ENCODE results near the gene ARHGAP11B. TPM values are rescaled to one million over a fixed set of nuclear protein-coding genes. Genes with fewer than 3 reads are reported as not detected.
"Not testable (repeated sequence)": the region's sequence is repeated elsewhere in the genome, so short reads cannot be mapped to it uniquely, and the experiment has no call there.

The ARHGAP11B gene

GRCh38 chr15:30675126-30675525, 49.2 kb downstream of the ARHGAP11B start:
- H3K9me3 ChIP-seq, result no peaks in the 10 kb centered on the region
- no peak for DNase-seq
- H3K36me3 ChIP-seq, result no peaks in the 10 kb centered on the region
- no peak overlapping the region for H3K4me3 ChIP-seq
- TF ChIP-seq POLR2A (IDR thresholded peaks at IDR 0.05), result no peak
- no peak for TF ChIP-seq EP300 (IDR thresholded peaks at IDR 0.05)
- TF ChIP-seq CTCF (IDR thresholded peaks at IDR 0.05), result no peak
- TF ChIP-seq POLR2AphosphoS5 (IDR thresholded peaks at IDR 0.05), result no peak
- no peaks in the 10 kb centered on the region for H3K4me1 ChIP-seq
- H3K27ac ChIP-seq, result no peak overlapping the region
- intact Hi-C loops (cut with DNase I; ENCODE audit: low total_unique reads), result no loop called here
- H3K27me3 ChIP-seq, result no peaks in the 10 kb centered on the region

GRCh38 chr15:30675891-30676290, 50.0 kb downstream of the ARHGAP11B start:
- H3K9me3 ChIP-seq; H3K27me3 ChIP-seq; intact Hi-C loops (cut with DNase I; ENCODE audit: low total_unique reads); H3K4me3 ChIP-seq; H3K36me3 ChIP-seq; DNase-seq; H3K27ac ChIP-seq; H3K4me1 ChIP-seq: not testable (repeated sequence)
- WGBS, 5 donors, result 91 to 97% (median 95%) methylated on average over 4 of the region's 4 CpGs

- H3K36me3 ChIP-seq; H3K4me1 ChIP-seq; H3K4me3 ChIP-seq; DNase-seq; intact Hi-C loops (cut with DNase I; ENCODE audit: low total_unique reads); H3K27ac ChIP-seq; H3K27me3 ChIP-seq; H3K9me3 ChIP-seq: not testable (repeated sequence)
- 93 to 99% (median 95%) methylated on average over 2 to 3 of the region's 3 CpGs for WGBS, 5 donors
These were observed 55.1 kb downstream of the ARHGAP11B start for GRCh38 chr15:30680997-30681396.

- H3K4me1 ChIP-seq; H3K27me3 ChIP-seq; H3K4me3 ChIP-seq; DNase-seq; H3K27ac ChIP-seq; H3K36me3 ChIP-seq; intact Hi-C loops (cut with DNase I; ENCODE audit: low total_unique reads); H3K9me3 ChIP-seq: not testable (repeated sequence)
- 56 to 88% (median 70%) methylated on average over 6 of the region's 6 CpGs for WGBS, 5 donors
These were observed 59.9 kb downstream of the ARHGAP11B start for GRCh38 chr15:30685709-30686285.

GRCh38 chr15:30686651-30687050, 60.7 kb downstream of the ARHGAP11B start:
- H3K27me3 ChIP-seq; H3K4me3 ChIP-seq; DNase-seq; H3K9me3 ChIP-seq; H3K27ac ChIP-seq; intact Hi-C loops (cut with DNase I; ENCODE audit: low total_unique reads); H3K36me3 ChIP-seq; H3K4me1 ChIP-seq: not testable (repeated sequence)
- WGBS, 5 donors, result 24 to 51% (median 47%) methylated on average over 2 of the region's 2 CpGs

Small RNA genes within 50 kb of the gene (small RNA-seq; reads per million reads assigned to genes)
- gene RF00019 (0 reads per million in 4 donors), gene RF00096 (0 reads per million in 4 donors), gene RN7SL628P (0 reads per million in 4 donors)

Other genes starting within 250 kb of the ARHGAP11B start
- gene CHRFAM7A, start 232.6 kb upstream of the ARHGAP11B start, total RNA-seq, result 1 to 10 TPM in 4 of 5 donors, not detected in 1; 2.2 to 6.8 (median 3.1) TPM
- gene CHRFAM7A, start 232.6 kb upstream of the ARHGAP11B start, polyA plus RNA-seq, result under 1 TPM; 0.15 to 0.55 (median 0.25) TPM
- 1 to 10 TPM in 2 of 5 donors, under 1 TPM in 2, not detected in 1; 0.72 to 7.9 (median 1.9) TPM for gene GOLGA8R, start 211.9 kb upstream of the ARHGAP11B start, total RNA-seq
- gene GOLGA8R, start 211.9 kb upstream of the ARHGAP11B start, polyA plus RNA-seq, result under 1 TPM; 0.31 to 0.61 (median 0.40) TPM
- gene GOLGA8Q, start 74.1 kb upstream of the ARHGAP11B start, total RNA-seq, result 10 to 100 TPM in 1 of 5 donors, 1 to 10 TPM in 2, not detected in 2; 1.8 to 53.1 (median 8.7) TPM
- gene GOLGA8Q, start 74.1 kb upstream of the ARHGAP11B start, polyA plus RNA-seq, result not detected
- 1 to 10 TPM in 1 of 5 donors, under 1 TPM in 1, not detected in 3; 0.43 to 2.0 TPM for gene GOLGA8H, start 22.1 kb upstream of the ARHGAP11B start, total RNA-seq
- gene GOLGA8H, start 22.1 kb upstream of the ARHGAP11B start, polyA plus RNA-seq, result under 1 TPM in 2 of 3 donors, not detected in 1; 0.13 to 0.25 TPM